CD4-positive, alpha-beta T cell treated with Interleukin-12 subunit alpha and Interleukin-12 subunit beta, for 1 hour (primary cell): ENCODE data around the gene CMC2.

Experiments
- DNase-seq: peaks from one replicate; pipeline ENCODE4 v3.0.0-alpha.2; 2020

CMC2 gene

DNA sequence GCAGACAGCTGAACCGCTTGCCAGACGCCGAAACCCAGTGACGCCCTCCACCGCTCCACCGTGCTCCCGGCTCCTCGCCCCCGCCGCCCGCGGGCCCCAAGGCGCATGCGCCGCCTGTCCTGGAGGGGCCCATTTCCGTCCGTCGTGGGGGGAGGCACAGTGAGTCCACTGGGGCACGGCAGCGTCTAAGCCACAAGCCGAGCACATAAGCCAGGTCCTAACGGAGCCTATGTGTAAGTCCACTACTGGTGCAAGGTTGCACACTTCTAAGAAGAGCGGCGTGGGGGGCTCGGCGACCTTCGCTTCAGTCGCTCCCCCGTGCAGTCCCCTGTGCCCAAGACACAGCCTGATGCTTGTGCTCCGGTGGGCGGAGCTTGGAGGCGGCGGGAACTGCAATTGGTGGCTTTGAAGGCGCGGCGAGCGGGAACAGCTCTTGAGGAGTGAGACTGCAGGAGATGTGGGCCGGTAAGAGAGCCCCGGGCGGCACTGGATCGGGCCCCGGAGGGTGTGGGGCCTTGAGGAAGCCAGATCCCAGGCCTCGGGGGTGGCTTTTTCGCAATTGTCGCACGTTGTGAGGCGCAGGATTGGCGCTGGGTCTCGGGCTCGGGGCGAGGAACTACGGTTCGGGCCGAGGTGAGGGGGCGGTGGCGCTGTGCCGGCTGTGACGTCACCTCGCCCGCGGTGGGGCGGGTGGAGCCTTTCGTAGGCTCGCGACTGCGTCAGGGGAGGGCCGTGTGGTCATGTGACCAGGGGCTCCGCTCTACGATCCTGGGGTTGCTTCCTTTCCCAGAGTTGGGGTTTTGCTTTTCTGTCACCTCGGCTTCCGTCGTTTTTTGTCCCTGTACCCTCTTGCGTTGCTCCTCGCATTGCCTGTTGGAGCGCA is at the start of gene CMC2, which contains the start of gene CENPN:
Gene CMC2, minus strand, starts transcription at position 73 of the 883 bp plus-strand sequence. CDS start 9,491 bp downstream, outside the sequence.
Gene CENPN, plus strand, starts transcription at position 402 of the 883 bp plus-strand sequence. CDS start 4,726 bp downstream, outside the sequence.
- peak; percentile 98 for DNase-seq

DNA sequence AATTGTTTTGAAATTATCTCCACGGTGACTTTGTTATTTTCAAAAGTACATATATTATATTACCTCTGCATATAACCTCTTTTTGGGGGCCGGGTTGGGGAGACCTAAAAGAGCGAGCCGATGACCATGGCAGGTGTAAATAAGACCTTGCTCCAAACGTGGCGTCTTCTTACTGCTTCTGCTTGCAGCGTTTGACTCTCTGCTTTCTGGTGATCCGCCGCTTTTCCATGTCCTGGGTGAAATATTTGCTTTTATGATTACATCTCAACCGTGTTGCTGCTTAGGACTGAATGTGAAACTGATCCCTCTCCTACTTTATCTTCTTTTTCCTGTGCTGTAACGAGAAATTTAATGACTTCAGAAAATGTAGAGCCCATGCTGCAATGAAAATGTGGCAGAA is 47.1 kb upstream of the CMC2 start:
- DNase-seq: no peak

- no peak for DNase-seq
Observed at GRCh38 chr16:81042821-81043220, 36.1 kb upstream of the CMC2 start.

DNA sequence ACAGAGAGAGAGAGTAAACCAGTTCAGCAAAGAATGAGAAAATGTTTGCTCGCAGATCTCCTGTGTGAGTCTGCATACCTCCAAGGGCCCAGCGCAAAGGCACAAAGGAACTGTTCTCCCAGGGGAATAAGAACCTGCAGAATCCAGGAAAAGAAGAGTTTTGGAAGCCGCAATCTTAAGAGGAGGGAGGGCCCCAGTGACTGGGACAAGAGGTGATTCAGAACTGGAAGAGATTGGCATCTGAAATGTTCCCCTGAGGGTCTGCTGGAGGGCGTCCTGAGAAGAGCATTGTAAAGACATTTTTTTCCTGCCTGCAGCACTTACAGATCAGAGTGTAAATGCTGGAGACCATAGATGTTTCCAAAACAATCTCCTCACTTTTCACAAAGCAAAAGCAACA is 35.0 kb upstream of the CMC2 start:
- no peak for DNase-seq

DNA sequence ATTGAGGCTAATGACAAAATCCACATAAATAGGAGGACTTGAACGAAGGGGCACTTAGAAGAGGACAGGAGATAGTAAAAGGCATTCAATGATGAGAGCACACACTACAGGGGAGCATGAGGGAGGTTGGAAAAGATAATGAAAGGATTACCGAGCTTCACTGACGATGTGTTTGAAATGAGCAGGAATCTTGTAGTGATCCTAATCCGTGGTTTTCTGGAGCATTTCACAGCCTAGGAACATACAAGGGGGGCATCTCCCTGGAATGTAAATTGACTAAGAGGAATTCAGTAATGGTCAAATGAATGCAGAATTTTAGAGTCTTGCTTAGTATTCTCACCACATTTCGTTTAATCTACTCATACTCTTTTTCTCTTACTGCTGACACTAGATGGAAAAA is 34.2 kb upstream of the CMC2 start:
- DNase-seq: no peak

DNA sequence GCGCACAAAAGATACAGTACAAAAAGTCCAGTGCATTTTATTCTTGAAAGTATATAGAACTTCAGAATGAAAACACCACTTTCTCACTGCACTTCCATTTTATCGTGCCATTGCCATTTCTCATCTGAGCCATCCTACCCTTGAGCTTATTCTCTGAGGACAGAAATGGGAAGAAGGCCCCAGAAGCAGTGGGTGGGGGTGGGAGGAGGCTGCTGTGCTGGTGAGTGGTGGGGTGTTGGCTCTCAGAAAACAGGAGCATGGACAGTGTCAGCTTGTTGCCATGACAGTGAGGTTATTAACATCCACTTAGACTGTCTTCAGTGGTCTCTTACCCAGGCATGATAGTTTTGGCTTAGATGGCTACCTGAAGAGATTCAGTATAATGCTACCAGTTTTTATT is 33.4 kb upstream of the CMC2 start:
- DNase-seq: no peak

DNA sequence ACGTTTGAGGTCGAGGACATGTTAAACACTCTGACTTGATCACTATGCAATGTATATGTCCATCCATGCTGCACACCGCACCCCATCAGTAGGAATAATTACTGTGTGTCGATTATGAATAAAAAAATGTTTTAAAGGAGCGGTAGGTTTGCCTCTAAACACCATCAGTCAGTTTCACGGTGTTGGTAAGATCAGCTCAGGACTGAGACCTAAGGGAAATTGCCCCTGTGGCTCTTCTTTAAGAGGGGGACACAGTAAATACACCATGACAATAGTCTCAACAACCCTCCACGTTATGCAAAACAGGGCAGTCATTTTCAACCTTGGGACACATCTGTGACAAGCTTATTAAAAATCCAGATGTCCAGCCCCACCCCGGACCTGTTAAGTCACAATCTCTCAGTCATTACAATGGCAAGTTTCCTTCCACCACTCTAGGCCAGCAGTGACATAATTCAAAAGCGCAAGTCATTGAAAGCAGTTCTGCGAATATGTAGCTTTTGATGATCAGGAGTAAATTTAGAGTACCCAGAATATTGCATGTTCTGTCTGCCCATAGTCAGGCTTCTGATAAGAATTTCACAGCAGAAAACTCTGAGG is 30.2 kb upstream of the CMC2 start:
- no peak for DNase-seq

GRCh38 chr16:81035975-81036750 is 29.5 kb upstream of the CMC2 start:
- peak; percentile 60 for DNase-seq

GRCh38 chr16:81035398-81035974 is 28.8 kb upstream of the CMC2 start, which contains the start of gene ATMIN:
Gene ATMIN (plus strand): TSS chr16:81035842. CDS start chr16:81035871, 29 bp downstream.
- DNase-seq: peak; percentile 92

DNA sequence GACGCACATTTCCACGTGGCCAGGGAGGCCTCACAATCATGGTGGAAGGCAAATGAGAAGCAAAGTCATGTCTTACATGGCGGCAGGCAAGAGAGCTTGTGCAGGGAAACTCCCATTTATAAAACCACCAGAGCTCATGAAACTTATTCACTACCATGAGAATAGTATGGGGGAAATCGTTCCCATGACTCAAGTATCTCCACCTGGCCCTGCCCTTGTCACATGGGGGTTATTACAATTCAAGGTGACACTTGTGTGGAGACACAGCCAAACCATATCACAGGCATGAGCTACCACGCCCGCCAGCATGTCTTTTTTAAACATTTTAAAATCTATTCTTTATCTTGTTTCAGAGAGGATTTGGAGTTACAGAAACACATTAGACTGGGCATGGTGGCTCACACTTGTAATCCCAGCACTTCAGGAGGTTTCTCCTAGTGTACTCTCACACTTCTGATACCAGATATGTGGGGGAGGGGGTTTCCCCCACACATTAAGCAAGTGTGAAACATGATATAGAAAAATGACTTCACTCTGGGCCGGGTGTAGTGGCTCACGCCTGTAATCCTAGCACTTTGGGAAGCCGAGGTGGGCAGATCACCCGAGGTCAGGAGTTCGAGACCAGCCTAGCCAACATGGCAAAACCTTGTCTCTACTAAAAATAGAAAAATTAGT is 23.4 kb upstream of the CMC2 start:
- DNase-seq: no peak

GRCh38 chr16:81026429-81026828 is 19.7 kb upstream of the CMC2 start:
- DNase-seq: no peak

DNA sequence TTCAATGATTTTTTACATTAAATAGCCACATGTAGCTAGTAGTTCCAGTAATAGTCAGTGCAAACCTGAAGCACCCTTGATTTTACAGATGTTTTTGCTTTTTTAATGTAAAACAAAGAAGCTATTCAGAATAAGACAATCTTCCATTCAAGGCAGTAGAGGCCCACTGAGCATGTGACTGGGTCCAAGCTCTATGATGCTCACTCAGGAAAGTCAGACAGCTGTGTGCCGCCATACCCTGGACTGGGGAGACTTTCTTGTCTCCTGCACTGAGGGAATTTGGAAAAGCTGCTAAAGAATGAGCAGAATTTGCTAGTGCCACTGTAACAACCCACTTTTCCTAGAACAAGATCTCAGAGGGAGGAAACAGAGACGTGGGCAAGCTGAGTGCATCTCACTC is 11.8 kb upstream of the CMC2 start:
- DNase-seq: no peak

DNA sequence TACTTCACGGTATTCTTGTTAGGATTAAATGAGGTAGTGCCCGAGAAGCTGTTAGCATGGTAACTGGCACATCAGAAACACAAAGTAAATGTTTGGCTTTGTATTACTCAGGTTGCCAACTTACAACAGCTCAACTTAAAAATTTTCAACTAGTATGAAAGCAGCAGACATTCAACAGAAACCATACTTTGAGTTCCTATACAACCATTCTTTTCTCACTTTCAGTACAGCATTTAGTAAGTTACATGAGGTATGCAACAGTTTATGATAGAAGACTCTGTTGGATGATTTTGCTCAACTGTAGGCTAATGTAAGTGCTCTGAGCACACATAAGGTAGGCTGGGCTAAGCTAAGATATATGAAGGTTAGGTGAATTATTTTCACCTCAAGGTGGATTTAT is 8.0 kb upstream of the CMC2 start:
- DNase-seq: no peak

GRCh38 chr16:81012974-81013373 is 6.3 kb upstream of the CMC2 start:
- no peak for DNase-seq

- no peak for DNase-seq
Observed at GRCh38 chr16:81008505-81008789, 1.8 kb upstream of the CMC2 start.

GRCh38 chr16:81006211-81006812 is 373 bp downstream of the CMC2 start:
- DNase-seq: peak; percentile 74

- DNase-seq: peak; percentile 13
Observed at GRCh38 chr16:81005610-81006161, 999 bp downstream of the CMC2 start.

DNA sequence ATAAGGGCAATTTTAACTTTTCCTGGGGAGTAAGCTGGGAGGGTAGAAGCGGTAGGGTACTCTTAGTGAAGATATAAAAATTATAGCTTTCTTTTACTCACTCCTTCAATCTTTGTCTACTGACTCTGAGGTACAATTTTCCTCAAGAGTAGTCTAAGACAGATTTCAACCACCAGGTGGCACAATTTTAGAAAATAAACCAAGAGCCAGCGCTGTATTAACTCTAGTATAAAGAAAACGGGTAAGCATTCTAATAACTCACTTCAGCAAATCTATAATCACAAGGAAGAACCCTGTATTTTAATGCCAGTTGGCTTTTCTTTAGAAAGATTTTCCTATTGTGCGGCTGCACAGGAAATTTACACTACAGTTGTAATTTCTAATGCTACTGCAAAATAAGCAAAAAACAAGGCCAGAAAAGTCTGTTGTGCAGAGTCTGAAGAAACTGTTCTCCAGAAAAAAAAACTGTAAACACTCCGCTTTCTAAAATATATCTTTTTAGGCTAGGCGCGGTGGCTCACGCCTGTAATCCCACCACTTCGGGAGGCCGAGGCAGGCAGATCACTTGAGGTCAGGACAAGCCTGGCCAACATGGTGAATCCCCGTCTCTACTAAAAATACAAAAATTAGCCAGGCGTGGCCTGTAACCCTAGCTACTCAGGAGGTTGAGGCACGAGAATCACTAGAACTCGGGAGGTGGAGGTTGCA is 1.9 kb downstream of the CMC2 start:
- peak; percentile 78 for DNase-seq

DNA sequence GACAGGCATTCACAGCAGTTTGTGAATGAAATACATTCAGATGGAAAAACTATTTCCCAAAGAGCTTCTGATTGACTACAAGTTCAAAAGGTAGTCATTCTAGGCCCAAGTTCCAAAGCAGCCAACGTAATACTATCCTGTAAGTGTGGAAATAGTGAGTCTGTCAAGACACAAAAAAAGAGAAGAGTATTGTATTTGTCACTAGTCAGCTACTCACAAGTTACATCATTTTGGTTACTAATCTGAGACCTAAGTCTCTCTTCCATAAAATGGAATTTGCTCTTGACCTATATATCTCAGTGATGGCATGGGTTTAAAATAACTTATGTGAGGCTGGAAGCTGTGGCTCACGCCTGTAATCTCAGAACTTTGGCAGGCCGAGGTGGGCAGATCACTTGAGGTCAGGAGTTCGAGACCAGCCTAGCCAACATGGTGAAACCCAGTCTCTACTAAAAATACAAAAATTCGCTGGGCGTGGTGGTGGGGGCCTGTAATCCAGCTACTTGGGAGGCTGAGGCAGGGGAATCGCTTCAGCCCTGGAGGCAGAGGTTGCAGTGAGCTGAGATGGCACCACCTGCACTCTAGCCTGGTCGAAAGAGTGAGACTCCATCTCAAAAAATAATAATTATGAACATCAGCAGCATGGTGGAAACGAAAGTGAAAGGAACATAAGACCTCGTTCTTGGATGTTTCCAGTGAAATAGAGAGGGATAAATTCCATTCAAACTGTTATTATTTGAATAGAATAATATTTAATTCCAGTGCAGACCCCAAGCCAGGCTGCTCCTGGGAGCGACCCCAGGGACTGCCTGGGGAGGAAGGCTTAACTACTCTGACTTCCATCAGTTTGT is 2.9 kb downstream of the CMC2 start:
- DNase-seq: peak; percentile 14

GRCh38 chr16:81003064-81003463 is 3.6 kb downstream of the CMC2 start:
- DNase-seq: no peak
